Measurements from ENCODE around the gene CUL9. TPM values are rescaled to one million over a fixed set of nuclear protein-coding genes. Genes with fewer than 3 reads are reported as not detected.

CUL9 gene
- polyA plus RNA-seq, 1 donor (not counting 4 experiments of a cell fraction or from before 2014, with no cell fraction given), result 21.6 TPM

GRCh38 chr6:43205849-43206248, 23.9 kb downstream of the CUL9 start:
- FAIRE-seq (no peak), DNase-seq (ENCODE audit: low read depth, low spot score) (no peak)
- Histone ChIP-seq H3K4me2 (ENCODE audit: control insufficient read depth, extremely low read depth, insufficient read depth, low read depth, low read length) (no peak overlapping the region), H3K9ac (ENCODE audit: control insufficient read depth, extremely low read depth, insufficient read depth, low read length) (no peak overlapping the region), H3K36me3 (ENCODE audit: control insufficient read depth in 2 of 2, extremely low read depth in 1 of 2, insufficient read depth in 2 of 2, low read length in 2 of 2) (peaks cover 18 to 27% of the 10 kb centered on the region in 2 experiments), H3K9me3 (ENCODE audit: control insufficient read depth, low read depth, low read length) (no peaks in the 10 kb centered on the region), H3K9me1 (ENCODE audit: control insufficient read depth, extremely low read depth, insufficient read depth, low read length) (no peaks in the 10 kb centered on the region), H2AFZ (ENCODE audit: control insufficient read depth, low read length) (no peak overlapping the region), H3K4me1 (ENCODE audit: control insufficient read depth, extremely low read depth, insufficient read depth, low read length) (no peaks in the 10 kb centered on the region), H3K79me2 (ENCODE audit: control insufficient read depth, insufficient read depth, low read length) (no peaks in the 10 kb centered on the region), H4K20me1 (ENCODE audit: control insufficient read depth, extremely low read depth, insufficient read depth, low read length) (no peaks in the 10 kb centered on the region), H3K4me3 (ENCODE audit: control insufficient read depth in 2 of 3, extremely low read depth in 1 of 3, insufficient read depth in 2 of 3, low read depth in 1 of 3, low read length in 3 of 3) (no peak overlapping the region), H3K27ac (ENCODE audit: control insufficient read depth, insufficient read depth, low read length) (no peak overlapping the region), H3K27me3 (ENCODE audit: control insufficient read depth, extremely low read depth, insufficient read depth, low read length) (no peaks in the 10 kb centered on the region)
- dilution Hi-C loops (cut with MboI; ENCODE audit: extremely low pct_ligation_motif_present, low sequenced_read_pairs), result no loop called here
- TF ChIP-seq EZH2 (IDR thresholded peaks at IDR 0.05; ENCODE audit: low read length), result no peak
- TF ChIP-seq, protein P1, sequence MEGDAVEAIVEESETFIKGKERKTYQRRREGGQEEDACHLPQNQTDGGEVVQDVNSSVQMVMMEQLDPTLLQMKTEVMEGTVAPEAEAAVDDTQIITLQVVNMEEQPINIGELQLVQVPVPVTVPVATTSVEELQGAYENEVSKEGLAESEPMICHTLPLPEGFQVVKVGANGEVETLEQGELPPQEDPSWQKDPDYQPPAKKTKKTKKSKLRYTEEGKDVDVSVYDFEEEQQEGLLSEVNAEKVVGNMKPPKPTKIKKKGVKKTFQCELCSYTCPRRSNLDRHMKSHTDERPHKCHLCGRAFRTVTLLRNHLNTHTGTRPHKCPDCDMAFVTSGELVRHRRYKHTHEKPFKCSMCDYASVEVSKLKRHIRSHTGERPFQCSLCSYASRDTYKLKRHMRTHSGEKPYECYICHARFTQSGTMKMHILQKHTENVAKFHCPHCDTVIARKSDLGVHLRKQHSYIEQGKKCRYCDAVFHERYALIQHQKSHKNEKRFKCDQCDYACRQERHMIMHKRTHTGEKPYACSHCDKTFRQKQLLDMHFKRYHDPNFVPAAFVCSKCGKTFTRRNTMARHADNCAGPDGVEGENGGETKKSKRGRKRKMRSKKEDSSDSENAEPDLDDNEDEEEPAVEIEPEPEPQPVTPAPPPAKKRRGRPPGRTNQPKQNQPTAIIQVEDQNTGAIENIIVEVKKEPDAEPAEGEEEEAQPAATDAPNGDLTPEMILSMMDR (optimal IDR thresholded peaks at IDR 0.05 in 1 of 3, IDR thresholded peaks at IDR 0.05 in 1 of 3, conservative IDR thresholded peaks at IDR 0.05 in 1 of 3; ENCODE audit: extremely low read depth in 1 of 3, insufficient read depth in 2 of 3, low read length in 3 of 3), result no peak

- Histone ChIP-seq H4K20me1 (ENCODE audit: control insufficient read depth, extremely low read depth, insufficient read depth, low read length) (no peaks in the 10 kb centered on the region), H3K4me3 (ENCODE audit: control insufficient read depth in 2 of 3, extremely low read depth in 1 of 3, insufficient read depth in 2 of 3, low read depth in 1 of 3, low read length in 3 of 3) (no peak overlapping the region), H3K27ac (ENCODE audit: control insufficient read depth, insufficient read depth, low read length) (no peak overlapping the region), H2AFZ (ENCODE audit: control insufficient read depth, low read length) (no peak overlapping the region), H3K36me3 (ENCODE audit: control insufficient read depth in 2 of 2, extremely low read depth in 1 of 2, insufficient read depth in 2 of 2, low read length in 2 of 2) (peaks cover 17 to 21% of the 10 kb centered on the region in 2 experiments), H3K27me3 (ENCODE audit: control insufficient read depth, extremely low read depth, insufficient read depth, low read length) (no peaks in the 10 kb centered on the region), H3K9me1 (ENCODE audit: control insufficient read depth, extremely low read depth, insufficient read depth, low read length) (no peaks in the 10 kb centered on the region), H3K4me1 (ENCODE audit: control insufficient read depth, extremely low read depth, insufficient read depth, low read length) (no peaks in the 10 kb centered on the region), H3K9me3 (ENCODE audit: control insufficient read depth, low read depth, low read length) (no peaks in the 10 kb centered on the region), H3K79me2 (ENCODE audit: control insufficient read depth, insufficient read depth, low read length) (no peaks in the 10 kb centered on the region), H3K4me2 (ENCODE audit: control insufficient read depth, extremely low read depth, insufficient read depth, low read depth, low read length) (no peak overlapping the region), H3K9ac (ENCODE audit: control insufficient read depth, extremely low read depth, insufficient read depth, low read length) (no peak overlapping the region)
- dilution Hi-C loops (cut with MboI; ENCODE audit: extremely low pct_ligation_motif_present, low sequenced_read_pairs), result no loop called here
- TF ChIP-seq, protein P1 (optimal IDR thresholded peaks at IDR 0.05 in 1 of 3, IDR thresholded peaks at IDR 0.05 in 1 of 3, conservative IDR thresholded peaks at IDR 0.05 in 1 of 3; ENCODE audit: extremely low read depth in 1 of 3, insufficient read depth in 2 of 3, low read length in 3 of 3), result no peak
- no peak for TF ChIP-seq EZH2 (IDR thresholded peaks at IDR 0.05; ENCODE audit: low read length)
- FAIRE-seq (no peak), DNase-seq (ENCODE audit: low read depth, low spot score) (no peak)
These were observed 25.3 kb downstream of the CUL9 start for GRCh38 chr6:43207286-43207685.
